Measurements from ENCODE around the gene C10orf67.

DNA sequence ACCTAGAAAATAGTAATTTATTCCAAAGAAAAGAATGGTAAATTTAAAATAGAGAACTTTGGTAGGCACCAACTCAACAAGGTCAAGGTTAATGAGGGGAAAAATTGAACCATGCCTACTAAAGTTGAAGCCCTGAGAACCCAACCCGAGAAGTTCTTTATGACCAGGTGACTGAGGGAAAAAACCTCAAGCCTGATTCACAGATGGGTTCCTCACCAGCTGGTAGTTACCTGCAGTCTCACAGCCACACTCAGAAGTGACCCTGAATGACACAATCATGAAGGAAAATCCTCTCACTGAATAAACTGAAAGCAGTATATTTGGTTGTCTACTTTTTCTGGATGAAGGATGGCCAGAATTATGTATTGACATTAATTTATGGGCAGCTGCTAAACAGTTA, 7.0 kb downstream of the C10orf67 start:
- TF ChIP-seq EZH2 (IDR thresholded peaks at IDR 0.05; ENCODE audit: low read depth, unreplicated experiment) (no peak), JUNB (IDR thresholded peaks at IDR 0.05; ENCODE audit: unreplicated experiment) (no peak), POLR2AphosphoS5 (IDR thresholded peaks at IDR 0.05; ENCODE audit: low read depth) (no peak), EZH2phosphoT487 (IDR thresholded peaks at IDR 0.05; ENCODE audit: unreplicated experiment) (no peak), CREB1 (CRISPR knock-in tag; IDR thresholded peaks at IDR 0.05; ENCODE audit: low read depth) (no peak)
- TF ChIP-seq, protein P1, sequence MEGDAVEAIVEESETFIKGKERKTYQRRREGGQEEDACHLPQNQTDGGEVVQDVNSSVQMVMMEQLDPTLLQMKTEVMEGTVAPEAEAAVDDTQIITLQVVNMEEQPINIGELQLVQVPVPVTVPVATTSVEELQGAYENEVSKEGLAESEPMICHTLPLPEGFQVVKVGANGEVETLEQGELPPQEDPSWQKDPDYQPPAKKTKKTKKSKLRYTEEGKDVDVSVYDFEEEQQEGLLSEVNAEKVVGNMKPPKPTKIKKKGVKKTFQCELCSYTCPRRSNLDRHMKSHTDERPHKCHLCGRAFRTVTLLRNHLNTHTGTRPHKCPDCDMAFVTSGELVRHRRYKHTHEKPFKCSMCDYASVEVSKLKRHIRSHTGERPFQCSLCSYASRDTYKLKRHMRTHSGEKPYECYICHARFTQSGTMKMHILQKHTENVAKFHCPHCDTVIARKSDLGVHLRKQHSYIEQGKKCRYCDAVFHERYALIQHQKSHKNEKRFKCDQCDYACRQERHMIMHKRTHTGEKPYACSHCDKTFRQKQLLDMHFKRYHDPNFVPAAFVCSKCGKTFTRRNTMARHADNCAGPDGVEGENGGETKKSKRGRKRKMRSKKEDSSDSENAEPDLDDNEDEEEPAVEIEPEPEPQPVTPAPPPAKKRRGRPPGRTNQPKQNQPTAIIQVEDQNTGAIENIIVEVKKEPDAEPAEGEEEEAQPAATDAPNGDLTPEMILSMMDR (conservative IDR thresholded peaks at IDR 0.05; ENCODE audit: low read depth in 2 of 2) = no peak
- TF ChIP-seq, protein P2, sequence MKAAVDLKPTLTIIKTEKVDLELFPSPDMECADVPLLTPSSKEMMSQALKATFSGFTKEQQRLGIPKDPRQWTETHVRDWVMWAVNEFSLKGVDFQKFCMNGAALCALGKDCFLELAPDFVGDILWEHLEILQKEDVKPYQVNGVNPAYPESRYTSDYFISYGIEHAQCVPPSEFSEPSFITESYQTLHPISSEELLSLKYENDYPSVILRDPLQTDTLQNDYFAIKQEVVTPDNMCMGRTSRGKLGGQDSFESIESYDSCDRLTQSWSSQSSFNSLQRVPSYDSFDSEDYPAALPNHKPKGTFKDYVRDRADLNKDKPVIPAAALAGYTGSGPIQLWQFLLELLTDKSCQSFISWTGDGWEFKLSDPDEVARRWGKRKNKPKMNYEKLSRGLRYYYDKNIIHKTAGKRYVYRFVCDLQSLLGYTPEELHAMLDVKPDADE (IDR thresholded peaks at IDR 0.05) = no peak
- TF ChIP-seq, protein P3, sequence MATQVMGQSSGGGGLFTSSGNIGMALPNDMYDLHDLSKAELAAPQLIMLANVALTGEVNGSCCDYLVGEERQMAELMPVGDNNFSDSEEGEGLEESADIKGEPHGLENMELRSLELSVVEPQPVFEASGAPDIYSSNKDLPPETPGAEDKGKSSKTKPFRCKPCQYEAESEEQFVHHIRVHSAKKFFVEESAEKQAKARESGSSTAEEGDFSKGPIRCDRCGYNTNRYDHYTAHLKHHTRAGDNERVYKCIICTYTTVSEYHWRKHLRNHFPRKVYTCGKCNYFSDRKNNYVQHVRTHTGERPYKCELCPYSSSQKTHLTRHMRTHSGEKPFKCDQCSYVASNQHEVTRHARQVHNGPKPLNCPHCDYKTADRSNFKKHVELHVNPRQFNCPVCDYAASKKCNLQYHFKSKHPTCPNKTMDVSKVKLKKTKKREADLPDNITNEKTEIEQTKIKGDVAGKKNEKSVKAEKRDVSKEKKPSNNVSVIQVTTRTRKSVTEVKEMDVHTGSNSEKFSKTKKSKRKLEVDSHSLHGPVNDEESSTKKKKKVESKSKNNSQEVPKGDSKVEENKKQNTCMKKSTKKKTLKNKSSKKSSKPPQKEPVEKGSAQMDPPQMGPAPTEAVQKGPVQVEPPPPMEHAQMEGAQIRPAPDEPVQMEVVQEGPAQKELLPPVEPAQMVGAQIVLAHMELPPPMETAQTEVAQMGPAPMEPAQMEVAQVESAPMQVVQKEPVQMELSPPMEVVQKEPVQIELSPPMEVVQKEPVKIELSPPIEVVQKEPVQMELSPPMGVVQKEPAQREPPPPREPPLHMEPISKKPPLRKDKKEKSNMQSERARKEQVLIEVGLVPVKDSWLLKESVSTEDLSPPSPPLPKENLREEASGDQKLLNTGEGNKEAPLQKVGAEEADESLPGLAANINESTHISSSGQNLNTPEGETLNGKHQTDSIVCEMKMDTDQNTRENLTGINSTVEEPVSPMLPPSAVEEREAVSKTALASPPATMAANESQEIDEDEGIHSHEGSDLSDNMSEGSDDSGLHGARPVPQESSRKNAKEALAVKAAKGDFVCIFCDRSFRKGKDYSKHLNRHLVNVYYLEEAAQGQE (IDR thresholded peaks at IDR 0.05; ENCODE audit: unreplicated experiment) = no peak
